IPS-11a (cell line): Measurements from ENCODE around the gene ATP4B.

Experiments used
- H3K4me3 ChIP-seq: one replicate; pipeline ENCODE4 v1.5.1; 2013; ENCODE audit warnings: low read depth, low read length, control low read depth

Gene ATP4B

GRCh38 chr13:113657851-113658741, at the start of gene ATP4B:
Gene ATP4B (minus strand): TSS chr13:113658198. CDS start chr13:113658144, 54 bp downstream.
- H3K4me3 ChIP-seq: no peak within 1 kb of the TSS

GRCh38 chr13:113672002-113672651, 14.1 kb upstream of the ATP4B start:
- no peak overlapping the region for H3K4me3 ChIP-seq

GRCh38 chr13:113671066-113672001, 13.3 kb upstream of the ATP4B start:
- H3K4me3 ChIP-seq: no peak overlapping the region

- H3K4me3 ChIP-seq: no peak overlapping the region
These were observed 12.5 kb upstream of the ATP4B start for GRCh38 chr13:113670541-113670940.

- H3K4me3 ChIP-seq: no peak overlapping the region
These were observed 11.8 kb upstream of the ATP4B start for GRCh38 chr13:113669755-113670341.

- no peak overlapping the region for H3K4me3 ChIP-seq
These were observed 11.3 kb upstream of the ATP4B start for GRCh38 chr13:113669231-113669754.

GRCh38 chr13:113668491-113668971, 10.5 kb upstream of the ATP4B start:
- no peak overlapping the region for H3K4me3 ChIP-seq

GRCh38 chr13:113667771-113668490, 9.9 kb upstream of the ATP4B start:
- H3K4me3 ChIP-seq: no peak overlapping the region

- no peak within 1 kb of the TSS for H3K4me3 ChIP-seq
These were observed 9.1 kb upstream of the ATP4B start, which contains the start of gene GRK1 for GRCh38 chr13:113666951-113667701. Gene GRK1 (plus strand): TSS chr13:113667219. CDS start chr13:113667387, 168 bp downstream.

GRCh38 chr13:113666329-113666670, 8.3 kb upstream of the ATP4B start:
- no peak overlapping the region for H3K4me3 ChIP-seq

- H3K4me3 ChIP-seq: no peak overlapping the region
These were observed 7.8 kb upstream of the ATP4B start for GRCh38 chr13:113665597-113666328.

GRCh38 chr13:113664751-113665596, 7.0 kb upstream of the ATP4B start:
- H3K4me3 ChIP-seq: no peak overlapping the region

- no peak overlapping the region for H3K4me3 ChIP-seq
These were observed 5.9 kb upstream of the ATP4B start for GRCh38 chr13:113663934-113664333.

GRCh38 chr13:113661509-113661908, 3.5 kb upstream of the ATP4B start:
- H3K4me3 ChIP-seq: no peak overlapping the region

- no peak overlapping the region for H3K4me3 ChIP-seq
These were observed 2.1 kb upstream of the ATP4B start for GRCh38 chr13:113660066-113660465.

GRCh38 chr13:113659337-113659736, 1.3 kb upstream of the ATP4B start:
- no peak overlapping the region for H3K4me3 ChIP-seq

GRCh38 chr13:113658836-113659235, 838 bp upstream of the ATP4B start:
- no peak overlapping the region for H3K4me3 ChIP-seq
